HG02763 (cell line): ENCODE data around the gene MATN1.

Experiments
- ATAC-seq: cut with Tn5 transposase; IDR thresholded peaks from one replicate; pipeline ENCODE4 v1.9.1; 2021; ENCODE audit warnings: mild to moderate bottlenecking, moderate library complexity; ENCODE audit not compliant: unreplicated experiment

Gene MATN1

DNA sequence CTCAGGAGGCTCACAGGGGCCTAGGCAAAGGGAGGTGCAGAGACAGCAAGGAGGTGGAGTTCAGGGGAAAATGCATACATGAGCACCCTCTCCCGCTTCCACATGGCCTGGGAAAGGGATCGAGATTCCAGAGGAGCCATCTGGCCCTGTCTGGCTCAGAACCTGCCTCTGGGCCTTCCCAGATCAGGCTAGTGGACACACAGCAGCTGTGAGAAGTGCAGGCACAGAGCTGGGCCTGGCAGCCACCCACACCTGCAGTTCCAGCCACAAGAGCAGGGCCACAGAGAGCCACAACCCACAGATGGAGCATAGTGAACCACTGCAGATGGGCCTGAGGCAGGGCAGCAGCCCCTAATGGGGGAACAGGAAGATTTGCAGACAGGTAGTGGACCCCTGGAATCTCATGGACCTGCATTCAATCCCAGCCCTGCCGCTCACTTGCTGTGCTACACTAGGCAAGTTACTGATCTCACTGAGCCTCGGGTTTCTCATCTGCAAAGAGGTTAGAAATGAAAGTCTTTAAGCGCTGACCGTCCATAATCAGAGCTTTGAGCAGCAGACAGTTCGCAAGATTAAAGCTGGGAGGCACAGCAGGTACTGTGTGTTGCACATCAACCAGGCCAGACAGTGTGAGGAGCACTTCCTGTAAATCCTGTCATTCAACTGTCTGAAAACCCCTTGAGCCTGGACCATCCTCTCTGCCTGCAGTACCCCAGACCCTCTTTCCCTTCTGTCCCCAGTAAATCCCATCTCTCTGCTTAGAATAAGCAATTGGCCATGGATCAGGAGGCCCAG is 58.0 kb downstream of the MATN1 start:
- ATAC-seq, result no peak

DNA sequence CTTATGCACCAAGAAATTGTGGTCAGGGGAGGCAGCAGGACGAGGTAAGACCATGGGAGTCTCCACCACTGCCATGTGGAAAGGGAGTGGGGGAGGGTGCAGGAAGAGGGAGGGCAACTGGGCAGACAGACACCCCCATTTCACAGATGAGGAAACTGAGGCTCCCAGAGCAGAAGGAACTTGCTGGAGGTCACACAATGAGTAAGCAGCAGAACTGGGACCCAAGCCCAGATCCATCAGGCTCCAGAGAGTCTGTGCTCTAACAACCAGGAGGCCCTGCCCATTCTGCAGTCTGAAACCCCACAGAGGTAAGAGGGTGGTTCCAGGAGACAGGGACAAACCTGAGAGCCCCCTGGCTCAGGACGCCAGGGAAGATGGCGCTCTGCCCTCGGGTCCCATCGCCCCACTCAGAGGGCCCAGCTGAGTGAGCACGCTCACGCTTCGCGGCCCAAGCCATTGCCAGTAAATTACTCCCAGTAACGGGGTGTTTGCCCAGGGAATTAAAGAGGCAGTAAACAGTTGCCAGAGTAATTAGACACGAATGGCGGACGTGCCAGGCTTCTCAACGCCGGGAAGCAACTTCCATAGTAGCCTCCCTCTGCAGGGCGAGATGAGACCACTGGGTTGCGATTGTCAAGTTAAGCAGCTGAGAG is 59.2 kb downstream of the MATN1 start:
- no peak for ATAC-seq

DNA sequence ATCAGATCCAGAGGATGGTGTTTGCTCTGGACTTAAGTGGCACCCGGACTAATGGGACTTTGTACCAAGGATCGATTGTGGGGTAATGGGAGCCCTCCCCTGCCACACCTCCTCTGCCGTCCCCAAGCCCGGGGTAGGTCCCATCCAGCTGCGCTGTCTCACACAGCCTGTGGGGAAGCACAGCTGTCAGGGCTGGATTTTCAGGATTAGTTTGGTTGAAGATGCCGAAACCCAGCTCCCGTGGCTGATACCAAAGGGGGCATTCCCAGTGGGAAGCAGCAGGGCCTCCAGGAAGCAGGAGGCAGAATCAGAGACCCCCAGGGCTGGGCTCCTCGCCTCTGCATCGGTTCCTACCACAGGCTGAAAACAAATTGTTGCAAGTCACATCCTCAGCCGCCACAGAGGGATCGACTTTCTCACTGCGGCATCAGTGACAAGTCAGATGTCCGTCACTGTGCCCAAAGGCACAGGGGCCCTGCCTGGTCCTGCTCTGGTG is 59.7 kb downstream of the MATN1 start:
- ATAC-seq, result no peak

DNA sequence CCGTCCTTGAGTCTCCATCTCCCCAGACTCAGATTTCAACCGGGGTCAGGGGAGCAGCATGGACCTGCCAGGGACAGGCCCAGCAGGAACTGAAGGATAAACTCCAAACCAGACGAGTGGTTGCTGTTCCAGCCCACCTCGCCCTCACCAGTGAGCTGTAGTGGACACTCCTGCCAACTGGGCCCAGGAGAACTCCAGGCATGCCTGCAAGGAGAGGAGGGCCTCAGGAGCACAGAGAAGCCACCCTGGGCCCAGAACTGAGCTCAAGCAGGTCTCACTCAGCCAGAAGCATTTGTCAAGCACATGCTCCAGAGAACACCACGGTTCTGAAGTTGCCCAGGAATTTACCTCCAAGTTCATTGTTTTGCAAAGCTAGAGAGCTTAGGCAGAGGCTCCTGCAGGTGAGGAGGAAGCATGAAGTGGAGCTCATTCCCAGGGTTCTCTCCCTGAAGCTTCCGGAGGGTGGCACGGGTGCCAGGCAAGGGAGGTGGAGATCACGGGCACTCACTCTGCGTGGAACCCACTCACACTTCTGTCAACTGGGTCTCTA is 61.0 kb downstream of the MATN1 start:
- no peak for ATAC-seq

DNA sequence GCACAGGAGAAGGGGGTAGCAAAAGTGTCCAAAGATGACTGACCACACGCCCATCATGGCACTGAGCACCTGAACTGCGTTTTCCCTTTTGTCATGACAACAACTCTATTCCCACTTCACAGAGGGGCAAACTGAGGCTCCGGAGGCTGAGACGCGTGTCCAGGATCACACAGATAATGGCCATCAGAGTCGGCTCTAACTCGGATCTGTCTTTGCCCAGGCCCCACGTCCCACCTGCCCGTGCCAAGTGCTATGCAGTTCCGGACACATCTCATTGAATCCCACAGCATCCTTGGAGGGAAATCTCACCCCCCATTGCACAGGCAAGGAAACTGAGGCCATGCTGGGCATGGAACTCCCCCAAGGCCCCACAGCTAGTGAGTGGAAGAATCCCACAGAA is 62.1 kb downstream of the MATN1 start:
- no peak for ATAC-seq
